NCI-H2196 (cell line): ENCODE data around the gene STK39.
A peak's percentile ranks its signal among the peaks of the same experiment; 100 is the strongest.

Experiments used
- DNase-seq: peaks from one replicate; lab custom pipeline; 2025; ENCODE audit not compliant: unreplicated experiment; lab: John Stamatoyannopoulos, UW

Gene STK39

GRCh38 chr2:168210895-168211570, 36.4 kb downstream of the STK39 start:
- peak; percentile 68 for DNase-seq

DNA sequence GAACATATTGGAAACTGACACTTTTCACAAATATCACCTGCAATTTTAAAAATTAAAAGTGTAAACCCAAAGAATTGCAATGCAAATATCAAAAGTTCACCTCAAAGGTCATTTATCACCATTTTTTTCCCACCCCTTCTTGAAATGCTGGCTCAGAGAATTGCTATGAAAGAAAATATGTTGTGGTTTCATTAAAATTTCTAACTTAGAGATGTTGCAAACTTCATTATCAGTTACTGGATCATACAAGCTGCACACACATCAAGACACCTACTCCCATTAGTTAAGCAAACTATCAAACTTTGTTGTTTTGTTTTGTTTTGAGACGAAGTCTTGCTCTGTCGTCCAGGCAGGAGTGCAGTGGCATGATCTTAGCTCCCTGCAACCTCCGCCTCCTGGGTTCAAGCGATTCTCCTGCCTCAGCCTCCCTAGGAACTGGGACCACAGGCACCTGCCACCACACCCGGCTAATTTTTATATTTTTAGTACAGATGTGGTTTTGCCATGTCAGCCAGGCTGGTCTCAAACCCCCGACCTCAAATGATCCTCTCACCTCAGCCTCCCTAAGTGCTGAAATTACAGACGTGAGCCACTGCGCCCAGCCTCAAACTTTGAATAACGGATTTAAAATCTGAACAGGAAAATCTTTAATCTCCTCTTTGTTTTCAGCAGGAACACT, 37.0 kb downstream of the STK39 start:
- no peak for DNase-seq

- no peak for DNase-seq
Measured at GRCh38 chr2:168208652-168209051, 38.7 kb downstream of the STK39 start.

DNA sequence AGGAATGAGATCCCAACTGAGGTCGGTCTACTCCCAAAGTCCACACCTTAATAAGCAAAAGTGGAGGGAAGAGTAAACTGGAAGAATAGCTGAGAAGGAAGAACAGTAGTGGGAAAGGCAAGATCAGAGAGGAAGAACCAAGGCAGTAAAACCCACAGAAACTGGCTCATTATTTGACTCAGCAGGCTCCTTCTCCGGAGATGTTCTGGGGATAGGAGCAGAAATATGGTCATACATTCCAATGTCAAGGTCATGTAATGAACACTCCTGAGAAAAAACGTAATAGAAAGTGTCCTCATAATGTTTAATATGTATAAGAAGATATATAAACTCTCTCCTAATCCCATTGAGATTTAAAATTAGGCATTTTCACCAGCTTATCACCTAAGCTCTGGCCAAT, 39.5 kb downstream of the STK39 start:
- no peak for DNase-seq

DNA sequence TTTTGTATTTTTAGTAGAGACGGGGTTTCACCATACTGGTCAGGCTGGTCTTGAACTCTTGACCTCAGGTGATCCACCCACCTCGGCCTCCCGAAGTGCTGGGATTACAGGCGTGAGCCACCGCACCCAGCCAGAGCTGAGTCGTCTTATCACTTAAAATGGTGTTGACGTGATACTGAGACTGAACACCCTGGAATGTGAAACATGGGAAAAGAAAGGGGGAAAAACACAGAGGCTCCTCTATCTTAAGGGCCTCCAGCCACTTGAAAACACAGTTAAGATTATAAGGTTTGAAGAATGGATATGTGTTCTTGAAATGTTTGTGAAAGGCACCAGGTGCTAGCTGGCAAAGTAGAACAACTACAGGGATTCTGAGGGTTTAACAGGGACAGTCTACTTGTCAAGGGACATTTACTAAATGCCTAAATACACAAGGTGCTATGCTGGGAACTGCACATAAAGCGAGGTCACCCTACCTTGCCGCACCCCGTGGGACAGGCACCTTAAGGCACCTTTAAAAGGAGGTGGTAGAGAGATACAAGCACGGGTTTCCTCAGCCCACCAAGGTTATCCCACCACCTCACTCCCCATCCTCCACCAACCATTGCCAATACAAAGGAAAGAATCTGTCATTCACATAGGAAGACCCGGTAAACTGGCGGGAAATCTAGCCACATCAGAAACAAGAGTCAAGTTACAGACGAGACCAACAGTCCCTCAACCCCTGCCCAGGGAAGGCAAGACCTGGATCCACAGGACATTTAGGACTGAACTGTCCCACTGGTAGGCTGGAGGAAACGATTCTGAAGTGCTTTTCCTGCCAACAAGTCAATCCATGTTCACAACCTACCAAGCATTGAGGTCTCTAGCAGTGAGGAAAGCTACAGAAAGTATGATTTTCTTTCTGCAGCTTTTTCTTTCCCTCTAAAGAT, 43.4 kb downstream of the STK39 start:
- no peak for DNase-seq

- DNase-seq, result no peak
Measured at GRCh38 chr2:168201584-168202116, 45.7 kb downstream of the STK39 start.

DNA sequence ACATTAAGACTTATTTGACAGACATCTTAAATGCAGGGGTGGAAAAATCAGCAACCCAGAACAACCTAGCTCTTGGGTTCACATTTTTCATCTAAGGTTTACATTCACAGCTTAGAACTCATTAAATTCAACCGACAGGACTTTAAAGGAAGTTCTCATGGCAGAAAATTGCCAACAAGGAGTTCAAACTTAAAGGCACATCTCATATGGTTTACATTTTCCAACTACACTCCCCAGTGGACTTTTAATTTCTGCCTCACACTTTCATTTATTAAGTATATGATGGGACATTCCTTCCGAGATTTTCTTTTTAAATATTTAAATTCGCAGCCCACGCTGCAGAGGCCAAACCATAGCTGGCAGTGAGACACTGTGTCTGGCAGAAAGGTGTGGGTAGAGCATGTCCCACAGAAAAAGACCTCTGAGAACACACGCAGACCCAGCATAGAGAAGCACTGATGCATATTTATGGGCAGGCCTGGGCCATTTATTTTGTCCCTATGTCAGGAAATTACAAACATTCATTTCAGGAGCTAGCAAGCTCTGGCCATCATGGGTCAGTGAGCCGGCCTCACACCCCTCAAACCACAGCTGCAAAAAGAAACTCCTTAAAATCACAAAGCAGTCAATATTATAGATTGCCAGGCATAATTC, 46.3 kb downstream of the STK39 start:
- no peak for DNase-seq

DNA sequence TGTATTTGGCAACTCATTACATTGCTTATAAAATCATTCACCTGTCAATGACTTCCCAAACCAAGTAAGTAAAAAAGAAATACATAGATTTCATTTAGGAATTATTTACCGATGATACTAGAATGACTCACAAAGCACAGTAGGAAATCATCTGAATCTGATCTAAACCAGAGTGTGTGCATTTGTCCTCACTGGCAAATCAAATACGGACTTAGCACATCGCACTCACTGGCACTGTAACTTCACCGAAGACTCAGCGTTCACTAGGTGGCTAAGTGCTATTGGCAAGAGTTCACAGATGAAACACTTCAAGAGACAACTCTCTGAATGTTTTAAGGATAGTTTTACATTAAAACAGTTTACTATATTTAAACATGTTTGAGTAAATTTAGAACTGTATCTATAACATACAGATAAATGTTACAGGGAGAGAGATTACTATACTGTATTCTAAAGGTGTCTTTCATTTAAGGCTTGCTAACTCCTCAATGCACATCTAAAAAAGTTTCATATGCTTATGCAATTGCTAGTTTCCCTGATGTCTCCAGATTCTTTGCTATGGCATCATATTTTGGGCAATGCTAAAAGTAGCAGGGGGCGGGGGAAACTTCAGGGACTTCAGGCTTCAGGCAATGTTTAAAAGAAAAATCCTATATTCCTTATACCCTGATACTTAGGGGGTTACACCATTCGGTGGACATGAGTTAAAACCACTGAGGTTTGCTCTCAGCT, 48.8 kb downstream of the STK39 start:
- no peak for DNase-seq

- no peak for DNase-seq
Measured at GRCh38 chr2:168196764-168197180, 50.6 kb downstream of the STK39 start.

GRCh38 chr2:168194784-168195522, 52.4 kb downstream of the STK39 start:
- no peak for DNase-seq

DNA sequence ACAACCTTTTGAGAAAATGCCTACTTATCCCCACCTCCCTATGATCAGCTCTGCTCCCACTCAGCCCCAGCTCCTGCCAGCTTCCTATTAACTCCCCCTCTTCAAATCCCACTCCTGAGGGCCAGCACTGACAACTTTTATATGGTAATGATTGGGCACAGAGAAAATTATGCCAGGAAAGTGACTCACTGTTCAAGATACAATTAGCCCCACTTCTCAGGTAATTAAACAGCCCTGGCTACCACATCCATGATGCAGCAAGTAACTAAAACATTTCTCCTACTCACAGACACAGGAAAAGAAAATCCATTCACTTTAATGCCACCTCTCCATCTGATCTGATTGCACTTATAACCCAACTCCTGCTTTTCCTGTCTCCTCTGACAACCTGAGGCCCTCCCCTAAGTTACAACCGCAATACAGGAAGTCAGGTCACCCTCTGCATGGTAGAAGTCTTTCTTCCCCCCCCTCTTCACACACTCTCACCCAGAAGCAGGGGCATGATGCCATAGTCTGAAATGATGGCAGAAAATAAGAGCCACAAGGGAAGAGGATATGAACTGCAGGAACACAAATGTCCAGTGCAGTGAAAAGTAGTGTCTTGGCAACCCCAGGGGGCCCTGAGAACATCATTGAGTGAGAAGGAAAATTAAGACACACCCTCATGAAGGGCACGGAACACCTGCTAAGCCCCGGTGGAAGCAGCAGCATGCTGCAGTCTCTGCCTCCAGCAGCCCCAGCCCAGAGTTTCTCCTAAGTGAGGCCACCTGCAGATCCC, 54.4 kb downstream of the STK39 start:
- peak; percentile 29 for DNase-seq

GRCh38 chr2:168191955-168192785, 55.2 kb downstream of the STK39 start:
- DNase-seq, result no peak

- no peak for DNase-seq
Measured at GRCh38 chr2:168190590-168191336, 56.6 kb downstream of the STK39 start.

- DNase-seq, result no peak
Measured at GRCh38 chr2:168189835-168190569, 57.4 kb downstream of the STK39 start.

DNA sequence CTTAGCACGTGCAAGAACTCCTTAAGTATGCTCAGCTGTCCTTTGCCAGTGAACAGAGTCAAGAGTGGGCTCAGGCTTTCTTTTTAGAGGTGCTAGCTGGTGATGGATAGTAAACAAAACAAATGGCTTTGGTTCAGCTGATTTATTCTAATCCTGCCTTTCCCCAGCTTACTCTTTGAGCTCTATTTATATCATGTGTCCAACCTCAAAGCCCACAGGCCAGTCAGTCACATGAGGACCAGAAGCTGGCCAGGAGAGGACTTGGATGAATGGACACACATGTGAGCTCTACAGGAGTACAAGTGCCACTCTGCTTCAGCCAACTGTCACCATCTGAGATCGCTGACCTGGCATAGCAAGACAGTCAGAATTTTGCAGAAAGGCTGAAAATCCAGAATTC, 59.4 kb downstream of the STK39 start:
- no peak for DNase-seq

DNA sequence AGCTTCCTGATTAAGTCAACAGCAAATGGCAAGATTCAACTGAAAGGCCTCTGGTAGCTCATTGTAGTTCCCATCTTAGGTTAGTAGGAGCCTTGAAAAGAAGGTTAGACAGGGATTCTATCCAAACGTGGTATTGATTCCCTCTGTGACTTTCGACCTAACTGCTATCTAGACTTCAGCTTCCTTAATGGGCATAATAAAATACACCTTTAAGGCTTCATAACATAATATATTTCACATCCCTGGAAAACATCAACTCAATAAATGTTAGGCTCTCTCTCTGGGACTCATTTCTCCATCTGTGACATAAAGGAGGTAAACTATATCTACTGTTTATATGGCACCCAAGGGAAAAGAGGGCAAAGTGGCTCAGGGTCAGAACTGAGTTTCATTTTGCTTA, 60.9 kb downstream of the STK39 start:
- DNase-seq, result no peak
